Astrocyte of the cerebellum (primary cell): Measurements from ENCODE around the gene AMBP.
A peak's percentile ranks its signal among the peaks of the same experiment; 100 is the strongest.
"Not testable (repeated sequence)": the region's sequence is repeated elsewhere in the genome, so short reads cannot be mapped to it uniquely, and the experiment has no call there.

Source experiments
- DNase-seq: peaks from one replicate; pipeline ENCODE4 v3.0.0-alpha.2; 2011; ENCODE audit warnings: low read depth
- H3K4me3 ChIP-seq: 2 replicates; pipeline ENCODE4 v1.5.1; 2011; ENCODE audit warnings: mild to moderate bottlenecking, low read depth, low read length, moderate library complexity
- CTCF ChIP-seq: IDR thresholded peaks from 2 replicates; pipeline ENCODE4 v1.5.1; 2012; ENCODE audit warnings: low read length, low read depth, moderate library complexity, mild to moderate bottlenecking; ENCODE audit errors: missing control alignments
- in situ Hi-C: cut with HindIII; loops from 2 replicates; pipeline ENCODE4 v1.10.0; 2017; ENCODE audit warnings: low sequenced_read_pairs

Gene AMBP

GRCh38 chr9:114048533-114049415 is 29.3 kb downstream of the AMBP start:
- TF ChIP-seq CTCF = no peak
- in situ Hi-C loops = no loop called here
- no peak overlapping the region for H3K4me3 ChIP-seq
- DNase-seq = no peak

- in situ Hi-C loops = no loop called here
- peak; percentile 45 for TF ChIP-seq CTCF
- DNase-seq = no peak
- H3K4me3 ChIP-seq = no peak overlapping the region
These were observed 30.4 kb downstream of the AMBP start for GRCh38 chr9:114047717-114048116.

- in situ Hi-C loops = no loop called here
- TF ChIP-seq CTCF = no peak
- no peak for DNase-seq
- no peak overlapping the region for H3K4me3 ChIP-seq
These were observed 31.2 kb downstream of the AMBP start for GRCh38 chr9:114046875-114047274.

- no peak for DNase-seq
- H3K4me3 ChIP-seq = no peak overlapping the region
- TF ChIP-seq CTCF = no peak
- in situ Hi-C loops = no loop called here
These were observed 31.8 kb downstream of the AMBP start for GRCh38 chr9:114046237-114046755.

GRCh38 chr9:114043660-114044059 is 34.4 kb downstream of the AMBP start:
- H3K4me3 ChIP-seq, in situ Hi-C loops, DNase-seq: not testable (repeated sequence)

- DNase-seq = no peak
- TF ChIP-seq CTCF = no peak
- in situ Hi-C loops = no loop called here
- no peak overlapping the region for H3K4me3 ChIP-seq
These were observed 38.6 kb downstream of the AMBP start for GRCh38 chr9:114039484-114039883.

GRCh38 chr9:114038724-114039313 is 39.3 kb downstream of the AMBP start:
- TF ChIP-seq CTCF = no peak
- in situ Hi-C loops = no loop called here
- no peak overlapping the region for H3K4me3 ChIP-seq
- DNase-seq = no peak
